ENCODE data around the gene DST. TPM values are rescaled to one million over a fixed set of nuclear protein-coding genes. Genes with fewer than 3 reads are reported as not detected.

Gene DST
- total and polyA plus RNA-seq, 2 donors (not counting 1 experiment from before 2014, with no cell fraction given): 78.6 to 670 TPM

DNA sequence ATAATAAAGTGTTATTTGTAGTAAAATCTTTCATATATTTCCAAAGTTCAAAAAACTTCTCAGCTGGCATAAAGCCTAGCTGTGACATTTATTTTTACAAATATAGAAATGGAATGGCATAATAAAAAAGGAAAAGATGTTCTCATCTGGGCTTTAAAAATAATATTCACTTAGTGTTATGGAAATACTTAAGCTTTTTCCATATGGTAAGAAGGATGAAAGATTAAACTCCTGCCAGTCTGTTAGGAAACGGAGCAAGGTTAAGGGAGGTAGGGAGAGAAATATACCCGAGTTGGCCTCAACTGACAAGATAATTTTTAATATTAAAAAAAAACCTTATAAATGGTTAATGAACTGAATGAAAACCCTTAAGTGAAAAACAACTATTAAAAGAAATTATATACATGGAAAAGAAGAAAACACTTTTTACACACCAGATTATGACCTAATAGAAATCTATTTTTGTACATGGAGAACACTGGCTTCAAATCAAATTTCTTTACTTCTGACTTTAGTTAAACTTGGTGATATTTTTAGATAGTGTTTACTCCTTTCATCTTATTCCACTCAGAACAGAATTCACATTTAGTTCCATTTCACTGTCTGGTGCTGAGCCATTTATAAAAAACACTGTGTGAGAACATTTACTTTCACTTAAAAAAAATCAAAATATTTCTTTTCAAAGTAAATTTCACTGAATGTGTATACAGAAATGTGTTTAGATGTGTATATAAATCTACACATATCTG is 137.0 kb downstream of the DST start:
- no peak overlapping the region for H3K9ac ChIP-seq (ENCODE audit: insufficient read depth, low read length)
- no peak for DNase-seq (ENCODE audit: low read depth in 2 of 2)
- H4K20me1 ChIP-seq (ENCODE audit: control insufficient read depth, extremely low read depth, insufficient read depth, low read length): no peaks in the 10 kb centered on the region
- H2AFZ ChIP-seq (ENCODE audit: low read length): no peak overlapping the region
- TF ChIP-seq, protein P1, sequence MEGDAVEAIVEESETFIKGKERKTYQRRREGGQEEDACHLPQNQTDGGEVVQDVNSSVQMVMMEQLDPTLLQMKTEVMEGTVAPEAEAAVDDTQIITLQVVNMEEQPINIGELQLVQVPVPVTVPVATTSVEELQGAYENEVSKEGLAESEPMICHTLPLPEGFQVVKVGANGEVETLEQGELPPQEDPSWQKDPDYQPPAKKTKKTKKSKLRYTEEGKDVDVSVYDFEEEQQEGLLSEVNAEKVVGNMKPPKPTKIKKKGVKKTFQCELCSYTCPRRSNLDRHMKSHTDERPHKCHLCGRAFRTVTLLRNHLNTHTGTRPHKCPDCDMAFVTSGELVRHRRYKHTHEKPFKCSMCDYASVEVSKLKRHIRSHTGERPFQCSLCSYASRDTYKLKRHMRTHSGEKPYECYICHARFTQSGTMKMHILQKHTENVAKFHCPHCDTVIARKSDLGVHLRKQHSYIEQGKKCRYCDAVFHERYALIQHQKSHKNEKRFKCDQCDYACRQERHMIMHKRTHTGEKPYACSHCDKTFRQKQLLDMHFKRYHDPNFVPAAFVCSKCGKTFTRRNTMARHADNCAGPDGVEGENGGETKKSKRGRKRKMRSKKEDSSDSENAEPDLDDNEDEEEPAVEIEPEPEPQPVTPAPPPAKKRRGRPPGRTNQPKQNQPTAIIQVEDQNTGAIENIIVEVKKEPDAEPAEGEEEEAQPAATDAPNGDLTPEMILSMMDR (conservative IDR thresholded peaks at IDR 0.05 in 1 of 2, IDR thresholded peaks at IDR 0.05 in 1 of 2; ENCODE audit: low read depth in 1 of 2, low read length in 2 of 2): no peak
- TF ChIP-seq EZH2 (IDR thresholded peaks at IDR 0.05; ENCODE audit: low read length, missing control alignments): no peak
- H3K4me2 ChIP-seq (ENCODE audit: extremely low read depth, insufficient read depth, low read length): no peak overlapping the region
- H3K27ac ChIP-seq (ENCODE audit: insufficient read depth, low read length): no peak overlapping the region
- no peaks in the 10 kb centered on the region for H3K4me1 ChIP-seq (ENCODE audit: control insufficient read depth, extremely low read depth, insufficient read depth, low read length)
- H3K4me3 ChIP-seq (replicated peaks in 1 of 4; ENCODE audit: control extremely low read depth in 1 of 4, insufficient read depth in 1 of 4, low read depth in 3 of 4, low read length in 4 of 4): no peak overlapping the region
- H3K9me3 ChIP-seq (ENCODE audit: control insufficient read depth, insufficient read depth, low read depth, low read length): no peaks in the 10 kb centered on the region
- H3K36me3 ChIP-seq (ENCODE audit: control insufficient read depth, insufficient read depth, low read length): peaks cover 4% of the 10 kb centered on the region
- no peaks in the 10 kb centered on the region for H3K27me3 ChIP-seq (ENCODE audit: control insufficient read depth, insufficient read depth, low read length)
- H3K79me2 ChIP-seq (ENCODE audit: control insufficient read depth, insufficient read depth, low read length): no peaks in the 10 kb centered on the region

DNA sequence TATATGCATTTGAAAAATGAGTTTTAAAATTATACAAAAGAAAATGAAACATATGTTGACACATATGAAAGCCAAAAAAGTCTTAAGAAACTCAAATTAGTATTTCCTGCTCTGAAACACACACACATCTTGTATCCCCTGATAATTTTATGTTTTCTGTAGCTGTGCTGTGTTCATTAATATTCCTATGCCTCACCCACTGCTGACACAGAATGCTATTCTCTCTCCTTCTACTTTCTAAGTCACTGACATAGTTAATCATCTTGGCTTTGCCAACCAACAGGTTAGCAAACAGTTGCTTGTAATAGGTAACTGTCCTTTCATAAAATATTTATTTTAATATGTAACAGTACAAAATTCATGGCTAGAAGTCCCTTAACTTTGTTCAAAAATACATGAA is 140.7 kb downstream of the DST start:
- H3K4me2 ChIP-seq (ENCODE audit: extremely low read depth, insufficient read depth, low read length): no peak overlapping the region
- H3K27ac ChIP-seq (ENCODE audit: insufficient read depth, low read length): no peak overlapping the region
- no peak overlapping the region for H2AFZ ChIP-seq (ENCODE audit: low read length)
- no peaks in the 10 kb centered on the region for H3K27me3 ChIP-seq (ENCODE audit: control insufficient read depth, insufficient read depth, low read length)
- no peaks in the 10 kb centered on the region for H3K4me1 ChIP-seq (ENCODE audit: control insufficient read depth, extremely low read depth, insufficient read depth, low read length)
- H3K9ac ChIP-seq (ENCODE audit: insufficient read depth, low read length): no peak overlapping the region
- H4K20me1 ChIP-seq (ENCODE audit: control insufficient read depth, extremely low read depth, insufficient read depth, low read length): no peaks in the 10 kb centered on the region
- H3K36me3 ChIP-seq (ENCODE audit: control insufficient read depth, insufficient read depth, low read length): peaks cover 9% of the 10 kb centered on the region
- TF ChIP-seq, protein P1 (conservative IDR thresholded peaks at IDR 0.05 in 1 of 2, IDR thresholded peaks at IDR 0.05 in 1 of 2; ENCODE audit: low read depth in 1 of 2, low read length in 2 of 2): no peak
- no peak for TF ChIP-seq EZH2 (IDR thresholded peaks at IDR 0.05; ENCODE audit: low read length, missing control alignments)
- H3K9me3 ChIP-seq (ENCODE audit: control insufficient read depth, insufficient read depth, low read depth, low read length): no peaks in the 10 kb centered on the region
- no peak for DNase-seq (ENCODE audit: low read depth in 2 of 2)
- H3K79me2 ChIP-seq (ENCODE audit: control insufficient read depth, insufficient read depth, low read length): no peaks in the 10 kb centered on the region
- H3K4me3 ChIP-seq (replicated peaks in 1 of 4; ENCODE audit: control extremely low read depth in 1 of 4, insufficient read depth in 1 of 4, low read depth in 3 of 4, low read length in 4 of 4): no peak overlapping the region

DNA sequence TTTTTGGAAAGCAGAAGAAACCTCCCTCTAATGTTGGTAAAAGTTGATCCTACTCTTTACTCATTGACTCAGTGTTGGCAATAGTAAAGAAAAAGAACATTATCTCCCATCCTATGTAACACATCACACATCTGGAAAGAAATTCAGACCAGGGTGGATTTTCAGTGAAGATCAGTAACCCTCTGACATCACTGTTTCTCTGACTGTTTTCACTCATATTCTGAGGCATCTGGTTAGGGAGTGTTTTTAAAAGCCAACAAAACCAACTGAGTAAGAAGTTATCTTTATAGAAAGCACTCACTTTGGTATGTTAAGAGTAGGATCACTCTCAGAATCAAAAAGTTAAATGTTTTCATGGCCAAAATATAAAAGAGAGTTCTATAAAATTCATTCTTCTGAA is 143.6 kb downstream of the DST start:
- peak in 1 of 2 donors; percentile 29 for DNase-seq (ENCODE audit: low read depth in 2 of 2)
- H3K4me1 ChIP-seq (ENCODE audit: control insufficient read depth, extremely low read depth, insufficient read depth, low read length): no peaks in the 10 kb centered on the region
- no peaks in the 10 kb centered on the region for H4K20me1 ChIP-seq (ENCODE audit: control insufficient read depth, extremely low read depth, insufficient read depth, low read length)
- H3K9ac ChIP-seq (ENCODE audit: insufficient read depth, low read length): no peak overlapping the region
- no peaks in the 10 kb centered on the region for H3K27me3 ChIP-seq (ENCODE audit: control insufficient read depth, insufficient read depth, low read length)
- no peak overlapping the region for H3K4me3 ChIP-seq (replicated peaks in 1 of 4; ENCODE audit: control extremely low read depth in 1 of 4, insufficient read depth in 1 of 4, low read depth in 3 of 4, low read length in 4 of 4)
- no peak overlapping the region for H2AFZ ChIP-seq (ENCODE audit: low read length)
- no peak overlapping the region for H3K4me2 ChIP-seq (ENCODE audit: extremely low read depth, insufficient read depth, low read length)
- H3K9me3 ChIP-seq (ENCODE audit: control insufficient read depth, insufficient read depth, low read depth, low read length): no peaks in the 10 kb centered on the region
- no peak overlapping the region for H3K27ac ChIP-seq (ENCODE audit: insufficient read depth, low read length)
- H3K79me2 ChIP-seq (ENCODE audit: control insufficient read depth, insufficient read depth, low read length): no peaks in the 10 kb centered on the region
- no peak for TF ChIP-seq EZH2 (IDR thresholded peaks at IDR 0.05; ENCODE audit: low read length, missing control alignments)
- TF ChIP-seq, protein P1 (conservative IDR thresholded peaks at IDR 0.05 in 1 of 2, IDR thresholded peaks at IDR 0.05 in 1 of 2; ENCODE audit: low read depth in 1 of 2, low read length in 2 of 2): no peak
- peaks cover 7% of the 10 kb centered on the region for H3K36me3 ChIP-seq (ENCODE audit: control insufficient read depth, insufficient read depth, low read length)
